GM10847 (cell line): ENCODE data around the gene RIN1.

Experiments used
- POLR2A ChIP-seq: IDR thresholded peaks from 2 replicates; pipeline ENCODE4 v1.6.1; 2011; ENCODE audit not compliant: insufficient read length; ENCODE audit errors: extremely low read depth

The RIN1 gene

GRCh38 chr11:66336234-66337102, at the start of gene RIN1:
Gene RIN1, minus strand, starts transcription at chr11:66336434. Its CDS starts 32 bp downstream, at chr11:66336402.
- no peak for TF ChIP-seq POLR2A

- TF ChIP-seq POLR2A, result no peak
Measured at GRCh38 chr11:66373265-66373664, 37.0 kb upstream of the RIN1 start.

GRCh38 chr11:66371627-66372415, 35.6 kb upstream of the RIN1 start, which contains the start of gene SLC29A2:
Gene SLC29A2, minus strand, starts transcription at chr11:66371760. Its CDS starts 169 bp downstream, at chr11:66371591.
- no peak for TF ChIP-seq POLR2A

GRCh38 chr11:66369073-66369894, 33.0 kb upstream of the RIN1 start:
- no peak for TF ChIP-seq POLR2A

GRCh38 chr11:66368484-66368883, 32.2 kb upstream of the RIN1 start:
- no peak for TF ChIP-seq POLR2A

GRCh38 chr11:66367561-66368312, 31.5 kb upstream of the RIN1 start:
- TF ChIP-seq POLR2A, result no peak

- no peak for TF ChIP-seq POLR2A
Measured at GRCh38 chr11:66366844-66367477, 30.7 kb upstream of the RIN1 start.

GRCh38 chr11:66365711-66366619, 29.7 kb upstream of the RIN1 start:
- TF ChIP-seq POLR2A, result no peak

- no peak for TF ChIP-seq POLR2A
Measured at GRCh38 chr11:66365166-66365565, 28.9 kb upstream of the RIN1 start.

GRCh38 chr11:66363805-66364535, 27.7 kb upstream of the RIN1 start:
- no peak for TF ChIP-seq POLR2A

- no peak for TF ChIP-seq POLR2A
Measured at GRCh38 chr11:66363187-66363601, 27.0 kb upstream of the RIN1 start.

GRCh38 chr11:66362481-66363147, 26.4 kb upstream of the RIN1 start:
- TF ChIP-seq POLR2A, result no peak
